Fibroblast of villous mesenchyme (primary cell): ENCODE results near the gene RAD18. TPM values are rescaled to one million over a fixed set of nuclear protein-coding genes. Genes with fewer than 3 reads are reported as not detected.

Experiments
- DNase-seq: peaks from one replicate; pipeline ENCODE4 v3.0.0-alpha.2; 2010; ENCODE audit warnings: low read depth
- H3K4me3 ChIP-seq: 2 replicates; pipeline ENCODE4 v1.5.1; 2011; ENCODE audit warnings: low read depth, mild to moderate bottlenecking, low read length
- CTCF ChIP-seq: IDR thresholded peaks from 2 replicates; pipeline ENCODE4 v1.5.1; 2012; ENCODE audit warnings: low read depth, mild to moderate bottlenecking, low read length; ENCODE audit not compliant: insufficient read depth
- total RNA-seq: library from RNA; depleted of rRNA; stranded (reverse); fragments of >200 nt; gene quantifications from 2 replicates; pipeline ENCODE4 v1.2.3, GENCODE V29; 2012

The RAD18 gene
- total RNA-seq, 1 donor, result 18.1 TPM

GRCh38 chr3:8891774-8892173 is 71.5 kb downstream of the RAD18 start:
- no peak for DNase-seq
- no peak for TF ChIP-seq CTCF

GRCh38 chr3:8891303-8891702 is 72.0 kb downstream of the RAD18 start:
- no peak for DNase-seq
- TF ChIP-seq CTCF, result no peak
- no peak overlapping the region for H3K4me3 ChIP-seq

More at GRCh38 chr3:8891774-8892173, 71.5 kb downstream of the RAD18 start:
- H3K4me3 ChIP-seq, result no peak overlapping the region

- TF ChIP-seq CTCF, result no peak
- no peak overlapping the region for H3K4me3 ChIP-seq
- peak; percentile 87 for DNase-seq
Measured at GRCh38 chr3:8888301-8888915, 74.9 kb downstream of the RAD18 start.

- no peak for TF ChIP-seq CTCF
- H3K4me3 ChIP-seq, result no peak overlapping the region
- no peak for DNase-seq
Measured at GRCh38 chr3:8887435-8888300, 75.6 kb downstream of the RAD18 start.

- DNase-seq, result no peak
- no peak for TF ChIP-seq CTCF
- H3K4me3 ChIP-seq, result no peak overlapping the region
Measured at GRCh38 chr3:8886546-8886945, 76.7 kb downstream of the RAD18 start.

GRCh38 chr3:8885536-8886316 is 77.5 kb downstream of the RAD18 start:
- no peak overlapping the region for H3K4me3 ChIP-seq
- TF ChIP-seq CTCF, result no peak
- DNase-seq, result peak; percentile 56
